Tibial nerve (tissue), 4 donors: Measurements from ENCODE around the gene TJAP1. TPM values are rescaled to one million over a fixed set of nuclear protein-coding genes. Genes with fewer than 3 reads are reported as not detected.
A peak's percentile ranks its signal among the peaks of the same experiment; 100 is the strongest.
"Not testable (repeated sequence)": the region's sequence is repeated elsewhere in the genome, so short reads cannot be mapped to it uniquely, and the experiment has no call there.

Source experiments
- DNase-seq, 2 donors: peaks; one replicate each; pipeline ENCODE4 v3.0.0-alpha.2; 2019; ENCODE audit warnings: low spot score in 2 of 2
- H3K27ac ChIP-seq, 4 donors: fragments of 200-600 bp; sonication (generic) in 3 of 4; one replicate each; pipeline ENCODE4 v1.5.1; 2017 to 2019; ENCODE audit warnings: mild to moderate bottlenecking in 1 of 4
- H3K27me3 ChIP-seq, 2 donors: fragments of 200-600 bp; sonication (generic) in 1 of 2; one replicate each; pipeline versions ENCODE4 v1.5.1 to v1.6.0; 2017 to 2019
- H3K36me3 ChIP-seq, 3 donors: fragments of 200-600 bp; sonication (generic); one replicate each; pipeline ENCODE4 v1.5.1; 2018 to 2019
- H3K4me1 ChIP-seq, 4 donors: fragments of 200-600 bp; sonication (generic) in 3 of 4; one replicate each; pipeline ENCODE4 v1.5.1; 2017 to 2019
- H3K4me3 ChIP-seq, 4 donors: fragments of 200-600 bp; sonication (generic) in 3 of 4; one replicate each; pipeline ENCODE4 v1.5.1; 2017 to 2019; ENCODE audit warnings: mild to moderate bottlenecking in 1 of 4, moderate library complexity in 1 of 4
- H3K9me3 ChIP-seq, 4 donors: fragments of 200-600 bp; sonication (generic) in 3 of 4; one replicate each; pipeline ENCODE4 v1.5.1; 2017 to 2019
- CTCF ChIP-seq, 5 experiments: fragments of 200-600 bp in 3 of 5; fragments of 450-650 bp in 2 of 5; sonication (generic) in 3 of 5; IDR thresholded peaks; one replicate each; pipeline ENCODE4 v1.5.1; 2016 to 2019; ENCODE audit warnings: antibody characterized with exemption in 5 of 5, mild to moderate bottlenecking in 3 of 5, moderate library complexity in 2 of 5
- EP300 ChIP-seq, 2 donors: sonication (generic); formaldehyde crosslinking; IDR thresholded peaks; one replicate each; pipeline ENCODE4 v1.6.1; 2017; ENCODE audit warnings: antibody characterized with exemption in 2 of 2, mild to moderate bottlenecking in 1 of 2
- POLR2A ChIP-seq, 2 donors: fragments of 450-650 bp; IDR thresholded peaks; one replicate each; pipeline ENCODE4 v1.6.1; 2017; ENCODE audit warnings: antibody characterized with exemption in 2 of 2, mild to moderate bottlenecking in 2 of 2, moderate library complexity in 2 of 2
- WGBS, 2 donors: methylation state at CpG; one replicate each; pipeline ENCODE4 v1.1.5; 2018; 5-methylcytosine and 5-hydroxymethylcytosine counted together
- total RNA-seq, 4 donors: library from RNA; depleted of rRNA; stranded (reverse); fragments of >200 nt; gene quantifications; one replicate each; pipeline ENCODE4 v1.1.0, GENCODE V29; 2016

TJAP1 gene
- total RNA-seq, 4 donors from 2014 or later: 30.2 to 43.8 (median 32.3) TPM

GRCh38 chr6:43497689-43498088, 20.3 kb downstream of the TJAP1 start:
- WGBS, 2 donors: 86 to 91% methylated on average over 12 of the region's 12 CpGs

GRCh38 chr6:43498291-43498690, 20.9 kb downstream of the TJAP1 start:
- 94 to 95% methylated on average over 5 of the region's 5 CpGs for WGBS, 2 donors
- not testable (repeated sequence) for H3K4me3 ChIP-seq
- peak overlapping the region in 2 of 4 donors; percentile 52 to 84 for H3K27ac ChIP-seq

More at GRCh38 chr6:43497689-43498088, 20.3 kb downstream of the TJAP1 start:
- Histone ChIP-seq H3K4me3 (no peak overlapping the region), H3K27me3 (no peaks in the 10 kb centered on the region), H3K9me3 (no peaks in the 10 kb centered on the region), H3K36me3 (peaks cover 0 to 48% (median 5%) of the 10 kb centered on the region in 3 donors), H3K27ac (peak overlapping the region in 2 of 4 donors; percentile 5 to 84), H3K4me1 (peaks cover 0 to 31% (median 13%) of the 10 kb centered on the region in 4 donors)
- no peak for TF ChIP-seq POLR2A (IDR thresholded peaks at IDR 0.05)
- TF ChIP-seq EP300 (IDR thresholded peaks at IDR 0.05): no peak
- no peak for TF ChIP-seq CTCF (IDR thresholded peaks at IDR 0.05)
- DNase-seq: no peak

GRCh38 chr6:43499028-43499815, 21.9 kb downstream of the TJAP1 start:
- TF ChIP-seq CTCF (IDR thresholded peaks at IDR 0.05): no peak
- TF ChIP-seq EP300 (IDR thresholded peaks at IDR 0.05): no peak
- TF ChIP-seq POLR2A (IDR thresholded peaks at IDR 0.05): no peak
- H3K36me3 ChIP-seq: peaks cover 5 to 64% (median 5%) of the 10 kb centered on the region in 3 donors
- WGBS, 2 donors: 65 to 79% methylated on average over 12 of the region's 12 CpGs
- no peak for DNase-seq
- peaks cover 0 to 22% (median 10%) of the 10 kb centered on the region in 4 donors for H3K4me1 ChIP-seq
- H3K27me3 ChIP-seq: no peaks in the 10 kb centered on the region
- H3K4me3 ChIP-seq: no peak overlapping the region
- peak overlapping the region in 1 of 4 donors; percentile 84 for H3K27ac ChIP-seq
- H3K9me3 ChIP-seq: no peaks in the 10 kb centered on the region

More at GRCh38 chr6:43498291-43498690, 20.9 kb downstream of the TJAP1 start:
- Histone ChIP-seq H3K4me1 (peaks cover 0 to 25% (median 11%) of the 10 kb centered on the region in 4 donors), H3K36me3 (peaks cover 0 to 54% (median 5%) of the 10 kb centered on the region in 3 donors)
- not testable (repeated sequence) for H3K27me3 ChIP-seq, H3K9me3 ChIP-seq, DNase-seq

GRCh38 chr6:43500921-43501320, 23.6 kb downstream of the TJAP1 start:
- Histone ChIP-seq H3K4me1 (peaks cover 0 to 12% (median 4%) of the 10 kb centered on the region in 4 donors), H3K27ac (no peak overlapping the region), H3K4me3 (no peak overlapping the region), H3K9me3 (no peaks in the 10 kb centered on the region), H3K36me3 (peaks cover 5 to 81% (median 5%) of the 10 kb centered on the region in 3 donors), H3K27me3 (no peaks in the 10 kb centered on the region)
- DNase-seq: no peak
- no peak for TF ChIP-seq CTCF (IDR thresholded peaks at IDR 0.05)
- TF ChIP-seq EP300 (IDR thresholded peaks at IDR 0.05): no peak
- TF ChIP-seq POLR2A (IDR thresholded peaks at IDR 0.05): no peak
- 97 to 100% methylated on average over 3 of the region's 3 CpGs for WGBS, 2 donors

- Histone ChIP-seq H3K4me3 (no peak overlapping the region), H3K9me3 (no peaks in the 10 kb centered on the region), H3K36me3 (peaks cover 5 to 85% (median 5%) of the 10 kb centered on the region in 3 donors), H3K27me3 (no peaks in the 10 kb centered on the region), H3K27ac (no peak overlapping the region), H3K4me1 (peaks cover 0 to 9% (median 1%) of the 10 kb centered on the region in 4 donors)
- TF ChIP-seq EP300 (IDR thresholded peaks at IDR 0.05): no peak
- TF ChIP-seq POLR2A (IDR thresholded peaks at IDR 0.05): no peak
- no peak for TF ChIP-seq CTCF (IDR thresholded peaks at IDR 0.05)
- DNase-seq: no peak
- 77 to 84% methylated on average over 2 to 4 of the region's 4 CpGs for WGBS, 2 donors
Observed at GRCh38 chr6:43502666-43503065, 25.3 kb downstream of the TJAP1 start.
